ENCODE data around the gene PHTF2.

GRCh38 chr7:77895905-77896304 lies 97.3 kb downstream of the PHTF2 start:
- no peak for TF ChIP-seq EZH2 (IDR thresholded peaks at IDR 0.05; ENCODE audit: borderline replicate concordance)
- TF ChIP-seq CTCF (IDR thresholded peaks at IDR 0.05; ENCODE audit: poor library complexity), result no peak
- TF ChIP-seq EZH2phosphoT487 (IDR thresholded peaks at IDR 0.05; ENCODE audit: low read depth, severe bottlenecking, unreplicated experiment), result no peak

Data from hepatocyte (in vitro differentiated cells).